HG03460 (cell line): Measurements from ENCODE around the gene PVRIG.
A peak's percentile ranks its signal among the peaks of the same experiment; 100 is the strongest.
"Not testable (repeated sequence)": the region's sequence is repeated elsewhere in the genome, so short reads cannot be mapped to it uniquely, and the experiment has no call there.

ENCODE experiments used
- ATAC-seq: cut with Tn5 transposase; IDR thresholded peaks from one replicate; pipeline ENCODE4 v1.9.1; 2021; ENCODE audit not compliant: unreplicated experiment

The PVRIG gene

GRCh38 chr7:100224891-100225290, 5.1 kb downstream of the PVRIG start:
- not testable (repeated sequence) for ATAC-seq

- ATAC-seq: not testable (repeated sequence)
Measured at GRCh38 chr7:100234660-100235317, 15.0 kb downstream of the PVRIG start.

- ATAC-seq: not testable (repeated sequence)
Measured at GRCh38 chr7:100239975-100240374, 20.2 kb downstream of the PVRIG start.

- ATAC-seq: peak; percentile 63
Measured at GRCh38 chr7:100243385-100243784, 23.6 kb downstream of the PVRIG start.

GRCh38 chr7:100244988-100245605, 25.3 kb downstream of the PVRIG start:
- ATAC-seq: not testable (repeated sequence)

GRCh38 chr7:100246121-100246864, 26.5 kb downstream of the PVRIG start:
- ATAC-seq: not testable (repeated sequence)

- ATAC-seq: not testable (repeated sequence)
Measured at GRCh38 chr7:100246865-100247137, 27.1 kb downstream of the PVRIG start.

- no peak for ATAC-seq
Measured at GRCh38 chr7:100247152-100247757, 27.5 kb downstream of the PVRIG start.

GRCh38 chr7:100248483-100248882, 28.7 kb downstream of the PVRIG start:
- ATAC-seq: no peak

- no peak for ATAC-seq
Measured at GRCh38 chr7:100257017-100257416, 37.3 kb downstream of the PVRIG start.

GRCh38 chr7:100259984-100260383, 40.2 kb downstream of the PVRIG start:
- ATAC-seq: not testable (repeated sequence)

- not testable (repeated sequence) for ATAC-seq
Measured at GRCh38 chr7:100262896-100263295, 43.1 kb downstream of the PVRIG start.

GRCh38 chr7:100264223-100264622, 44.5 kb downstream of the PVRIG start:
- ATAC-seq: not testable (repeated sequence)

- ATAC-seq: not testable (repeated sequence)
Measured at GRCh38 chr7:100264669-100265165, 45.0 kb downstream of the PVRIG start.

GRCh38 chr7:100265851-100266250, 46.1 kb downstream of the PVRIG start:
- not testable (repeated sequence) for ATAC-seq

GRCh38 chr7:100266576-100267354, 47.0 kb downstream of the PVRIG start:
- ATAC-seq: no peak

GRCh38 chr7:100267648-100268047, 47.9 kb downstream of the PVRIG start:
- no peak for ATAC-seq

GRCh38 chr7:100268882-100269281, 49.1 kb downstream of the PVRIG start:
- not testable (repeated sequence) for ATAC-seq

- ATAC-seq: not testable (repeated sequence)
Measured at GRCh38 chr7:100269306-100270045, 49.7 kb downstream of the PVRIG start.
